NCI-H2196 (cell line): Measurements from ENCODE around the gene PRSS16.
"Not testable (repeated sequence)": the region's sequence is repeated elsewhere in the genome, so short reads cannot be mapped to it uniquely, and the experiment has no call there.

ENCODE experiments used
- DNase-seq: peaks from one replicate; lab custom pipeline; 2025; ENCODE audit not compliant: unreplicated experiment; lab: John Stamatoyannopoulos, UW

PRSS16 gene

DNA sequence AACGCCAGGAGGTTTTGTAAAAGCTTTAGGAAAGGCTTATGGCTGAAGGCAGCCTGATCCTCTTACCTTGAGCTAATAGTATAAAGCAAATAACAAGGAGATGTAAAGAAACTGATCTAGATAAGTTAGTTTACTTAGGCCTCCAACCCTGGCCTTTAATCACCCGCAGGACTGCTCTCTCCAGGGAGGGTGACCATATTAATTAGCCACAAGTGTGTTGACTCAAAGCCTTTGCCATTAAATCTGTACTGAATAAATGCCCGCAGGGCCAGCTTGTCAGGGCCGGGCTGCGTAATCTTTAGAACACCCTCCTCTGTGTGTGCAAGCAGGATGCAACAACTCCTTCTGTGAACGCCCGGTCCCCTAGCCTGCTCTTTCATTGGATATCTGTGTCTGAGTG is 6.1 kb upstream of the PRSS16 start:
- DNase-seq: no peak

DNA sequence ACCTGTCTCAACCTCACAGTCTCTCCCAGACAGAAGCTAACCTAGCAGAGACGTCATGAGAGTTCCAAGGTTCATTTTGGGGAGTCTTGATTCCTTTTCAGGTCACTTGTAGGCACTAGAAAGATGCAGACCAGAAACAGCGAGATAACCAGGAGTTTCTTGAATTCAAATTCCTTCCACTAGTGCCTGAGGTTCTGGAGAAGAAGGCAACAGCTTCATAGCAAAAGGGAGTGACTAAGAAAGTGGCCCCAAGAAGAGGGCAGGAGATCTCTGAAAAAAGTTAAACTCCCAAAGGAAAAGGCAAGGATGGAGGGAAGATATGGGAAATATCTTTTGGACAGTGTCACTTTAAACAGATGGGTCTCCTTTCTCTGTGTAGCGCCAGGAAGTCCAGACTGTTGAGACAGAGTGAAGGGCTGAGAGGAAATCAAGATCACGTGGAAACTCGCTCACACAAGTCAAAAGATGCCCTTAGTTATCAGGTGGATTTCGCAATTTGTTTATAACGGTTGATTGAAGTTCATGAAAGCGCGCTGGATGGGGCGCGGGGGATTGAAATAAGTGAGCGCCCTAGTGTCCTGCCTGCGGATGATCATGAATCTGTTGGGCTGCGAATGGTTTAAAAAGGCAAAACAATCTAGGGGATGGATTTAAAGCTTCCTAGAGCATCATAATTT is 4.8 kb upstream of the PRSS16 start:
- DNase-seq: no peak

DNA sequence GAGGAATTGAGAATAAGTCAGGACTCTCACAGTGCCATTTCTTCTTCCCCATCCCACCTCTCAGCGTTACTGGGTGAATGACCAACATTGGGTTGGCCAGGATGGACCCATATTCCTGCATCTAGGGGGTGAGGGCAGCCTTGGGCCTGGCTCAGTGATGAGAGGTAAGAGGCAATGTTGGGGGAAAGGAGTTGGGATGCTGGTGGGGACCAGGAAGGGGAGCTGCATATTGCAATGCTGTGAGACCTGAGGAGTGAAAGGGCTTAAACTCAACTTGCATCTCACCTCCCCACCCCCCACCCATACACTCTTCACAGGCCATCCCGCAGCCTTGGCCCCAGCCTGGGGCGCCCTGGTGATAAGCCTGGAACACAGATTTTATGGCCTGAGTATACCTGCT is 1.3 kb downstream of the PRSS16 start:
- no peak for DNase-seq

DNA sequence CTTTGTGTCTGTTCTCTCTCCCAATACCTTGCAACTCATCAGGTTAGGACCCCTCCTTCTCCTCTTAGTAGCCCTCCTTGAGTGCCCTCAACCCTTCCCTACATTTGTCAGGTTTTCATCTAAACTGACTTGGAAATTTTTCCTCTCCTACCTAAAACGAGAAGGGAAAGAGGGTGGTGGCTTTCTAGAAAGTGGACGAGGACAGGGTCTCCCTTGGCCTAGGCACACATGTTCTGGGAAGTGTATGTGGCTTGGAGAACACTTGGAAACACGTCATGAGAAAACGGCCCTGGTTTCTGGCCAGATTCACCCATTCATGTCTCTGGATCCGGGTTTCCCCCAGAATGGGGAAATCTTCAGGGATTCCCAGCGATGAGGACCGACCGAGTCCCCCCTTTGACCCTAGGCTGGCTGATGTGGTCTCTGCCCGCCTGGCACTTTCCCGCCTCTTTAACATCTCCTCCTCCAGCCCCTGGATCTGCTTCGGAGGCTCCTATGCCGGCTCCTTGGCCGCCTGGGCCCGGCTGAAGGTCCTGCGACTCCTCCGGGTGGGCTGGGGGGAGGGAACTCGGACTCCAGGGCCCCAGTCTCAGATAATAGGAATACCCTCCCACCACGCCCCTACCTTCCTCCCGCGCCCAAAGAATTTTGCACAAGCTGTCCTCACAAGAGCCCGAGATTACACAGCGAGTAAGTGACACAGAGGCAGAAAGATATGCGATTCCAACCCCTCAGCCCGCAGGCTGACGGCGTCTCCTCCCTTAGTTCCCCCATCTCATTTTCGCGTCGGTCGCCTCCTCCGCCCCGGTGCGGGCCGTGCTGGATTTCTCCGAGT is 3.0 kb downstream of the PRSS16 start:
- DNase-seq: no peak

DNA sequence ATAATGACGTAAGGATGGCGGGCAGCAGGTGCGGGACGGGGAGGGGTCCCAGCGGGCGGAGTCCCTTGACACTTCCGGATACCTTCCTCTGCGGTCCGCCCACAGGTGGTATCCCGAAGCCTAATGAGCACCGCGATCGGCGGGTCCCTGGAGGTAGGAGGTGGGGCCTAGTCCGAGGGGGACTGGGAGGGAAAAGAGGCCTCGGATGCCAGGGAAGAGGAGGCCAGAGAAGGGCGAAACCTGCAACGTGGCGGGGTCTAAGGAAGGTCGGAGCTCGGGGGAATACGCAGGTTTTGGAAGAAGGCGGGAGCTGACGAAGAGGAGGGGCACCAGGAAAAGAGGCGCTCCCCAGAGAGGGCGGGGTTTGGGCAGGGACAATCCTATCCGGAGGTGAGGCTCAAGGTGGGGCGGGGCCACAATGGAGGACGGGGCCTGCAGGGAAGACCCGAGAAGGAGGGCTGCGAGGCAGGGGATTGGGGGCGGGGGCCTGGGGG is 3.7 kb downstream of the PRSS16 start:
- peak; percentile 90 for DNase-seq

DNA sequence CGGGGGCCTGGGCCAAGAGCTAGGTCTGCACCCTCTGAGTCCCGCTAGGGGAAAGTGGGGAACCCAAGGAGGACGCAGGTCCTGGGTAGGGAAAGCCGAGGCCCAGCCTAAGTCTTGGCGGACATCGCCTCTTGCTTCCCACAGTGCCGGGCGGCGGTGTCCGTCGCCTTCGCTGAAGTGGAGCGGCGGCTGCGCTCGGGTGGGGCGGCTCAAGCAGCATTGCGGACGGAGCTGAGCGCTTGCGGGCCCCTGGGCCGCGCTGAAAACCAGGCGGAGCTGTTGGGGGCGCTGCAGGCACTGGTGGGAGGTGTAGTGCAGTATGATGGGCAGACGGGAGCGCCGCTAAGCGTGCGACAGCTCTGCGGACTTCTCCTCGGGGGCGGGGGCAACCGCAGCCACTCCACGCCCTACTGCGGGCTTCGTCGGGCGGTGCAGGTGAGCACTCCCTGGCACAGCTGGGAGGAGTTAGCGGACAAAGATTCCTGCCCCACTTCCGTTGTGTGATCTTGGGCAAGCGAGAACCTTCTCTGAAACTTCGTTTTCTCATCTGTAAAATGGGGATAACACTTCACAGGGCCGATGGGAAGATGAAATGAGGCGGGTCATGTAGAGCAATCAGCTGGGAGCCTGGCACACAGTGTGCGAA is 4.2 kb downstream of the PRSS16 start:
- DNase-seq: peak; percentile 90

DNA sequence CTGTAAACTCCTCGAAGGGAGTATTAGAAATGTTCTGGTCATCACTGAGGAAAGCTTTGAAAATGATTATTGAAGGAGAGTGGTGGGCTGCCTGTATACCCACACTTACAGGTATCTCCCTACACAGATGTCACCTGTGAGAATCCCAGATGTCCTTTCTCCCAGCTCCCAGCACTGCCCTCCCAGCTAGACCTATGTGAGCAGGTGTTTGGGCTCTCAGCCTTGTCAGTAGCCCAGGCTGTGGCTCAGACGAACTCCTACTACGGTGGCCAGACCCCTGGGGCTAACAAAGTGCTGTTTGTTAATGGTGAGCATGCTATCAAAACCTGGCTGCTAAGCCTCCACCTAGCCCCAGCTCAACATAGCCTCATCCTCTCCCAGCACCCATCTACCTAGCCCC is 7.1 kb downstream of the PRSS16 start:
- no peak for DNase-seq

DNA sequence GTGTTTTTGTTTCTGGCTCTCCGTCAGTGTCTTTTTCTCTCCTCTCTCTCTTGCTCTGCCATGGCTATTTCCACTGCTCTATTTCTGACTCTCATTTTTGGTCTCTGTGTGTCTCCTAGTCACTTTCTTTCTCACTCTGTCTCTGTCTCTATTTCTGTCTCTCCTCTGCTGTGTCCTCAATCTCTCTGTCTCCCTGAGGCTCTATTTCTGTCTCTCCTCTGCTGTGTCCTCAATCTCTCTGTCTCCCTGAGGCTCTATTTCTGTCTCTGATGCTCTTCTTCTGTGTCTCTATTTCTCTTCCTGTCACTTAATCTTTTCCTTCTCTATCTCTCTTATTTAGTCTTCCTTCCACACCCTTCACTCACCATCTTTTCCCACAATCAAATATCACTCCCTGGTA is 8.4 kb downstream of the PRSS16 start:
- DNase-seq: no peak

DNA sequence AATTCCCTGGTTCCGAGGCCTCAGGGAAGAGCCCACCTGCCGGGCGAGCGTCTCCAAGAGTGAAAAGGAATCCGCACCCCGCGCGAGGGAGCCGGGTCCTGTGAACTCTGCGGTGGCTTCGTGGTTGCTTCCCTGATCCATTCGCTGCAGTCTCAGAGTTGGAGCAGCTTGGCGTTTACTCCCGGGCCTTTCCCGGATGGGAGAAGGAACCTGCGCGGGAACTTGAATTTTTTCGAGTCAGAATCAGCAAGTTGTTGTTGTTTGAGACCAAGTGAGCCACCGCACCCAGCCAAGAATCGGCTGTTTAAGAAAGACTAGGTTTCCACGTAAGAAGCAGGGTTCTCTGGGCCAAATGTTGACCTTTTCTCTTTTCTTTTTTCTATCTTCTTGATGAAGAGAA is 12.9 kb downstream of the PRSS16 start:
- no peak for DNase-seq

DNA sequence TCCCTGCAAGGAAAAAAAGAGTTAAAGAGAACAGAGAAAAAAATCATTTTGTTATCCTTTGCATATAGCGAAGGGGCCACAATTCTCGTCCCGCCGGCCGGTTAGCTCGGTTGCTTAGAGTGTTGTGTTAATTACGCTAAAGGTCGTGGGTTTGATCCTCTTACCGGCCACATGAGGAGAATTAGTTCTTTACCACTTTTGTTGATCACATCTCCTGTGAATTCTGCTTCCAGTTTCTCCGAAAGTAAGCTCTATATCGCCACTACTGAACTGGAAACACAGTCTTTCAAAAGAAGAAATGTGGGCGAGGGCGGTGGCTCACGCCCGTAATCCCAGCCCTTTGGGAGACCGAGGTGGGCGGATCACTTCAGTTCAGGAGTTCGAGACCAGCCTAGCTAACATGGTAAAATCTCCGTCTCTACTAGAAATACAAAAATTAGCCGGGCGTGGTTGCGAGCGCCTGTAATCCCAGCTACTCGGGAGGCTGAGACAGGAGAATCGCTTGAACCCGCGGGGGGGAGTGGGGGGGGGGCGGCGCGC is 13.4 kb downstream of the PRSS16 start:
- no peak for DNase-seq

DNA sequence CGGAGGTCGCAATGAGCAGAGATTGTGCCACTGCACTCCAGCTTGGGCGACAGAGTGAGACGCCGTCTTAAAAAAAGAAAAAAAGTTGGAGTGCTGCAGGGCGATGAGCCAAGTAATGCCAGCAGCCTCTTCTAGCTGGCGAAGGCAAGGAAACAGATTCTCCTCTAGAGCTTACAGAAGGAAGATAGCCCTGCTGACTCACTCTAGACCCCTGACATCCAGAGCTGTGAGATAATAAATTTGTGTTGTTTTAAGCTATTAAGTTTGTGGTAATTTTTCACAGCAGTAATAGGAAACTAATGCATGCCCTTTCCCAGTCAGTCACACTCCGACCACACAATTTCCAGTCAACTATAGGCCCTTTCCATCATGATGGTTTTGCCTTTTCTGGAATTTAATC is 16.4 kb downstream of the PRSS16 start:
- no peak for DNase-seq

DNA sequence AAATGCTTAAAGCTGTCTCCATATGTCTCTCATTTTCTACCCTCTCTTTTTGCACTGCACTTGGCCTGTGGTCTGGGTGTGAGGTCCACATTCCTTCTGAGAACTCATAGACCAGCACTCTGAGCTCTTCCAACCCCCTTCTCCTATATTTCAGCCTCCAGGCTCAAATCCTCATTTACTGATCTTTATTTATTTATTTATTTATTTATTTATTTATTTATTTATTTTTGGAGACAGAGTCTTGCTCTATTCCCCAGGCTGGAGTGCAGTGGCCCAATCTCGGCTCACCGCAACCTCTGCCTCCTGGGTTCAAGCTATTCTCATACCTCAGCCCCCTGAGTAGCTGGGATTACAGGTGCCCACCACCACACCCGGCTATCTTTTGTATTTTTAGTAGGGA is 19.5 kb downstream of the PRSS16 start:
- not testable (repeated sequence) for DNase-seq

DNA sequence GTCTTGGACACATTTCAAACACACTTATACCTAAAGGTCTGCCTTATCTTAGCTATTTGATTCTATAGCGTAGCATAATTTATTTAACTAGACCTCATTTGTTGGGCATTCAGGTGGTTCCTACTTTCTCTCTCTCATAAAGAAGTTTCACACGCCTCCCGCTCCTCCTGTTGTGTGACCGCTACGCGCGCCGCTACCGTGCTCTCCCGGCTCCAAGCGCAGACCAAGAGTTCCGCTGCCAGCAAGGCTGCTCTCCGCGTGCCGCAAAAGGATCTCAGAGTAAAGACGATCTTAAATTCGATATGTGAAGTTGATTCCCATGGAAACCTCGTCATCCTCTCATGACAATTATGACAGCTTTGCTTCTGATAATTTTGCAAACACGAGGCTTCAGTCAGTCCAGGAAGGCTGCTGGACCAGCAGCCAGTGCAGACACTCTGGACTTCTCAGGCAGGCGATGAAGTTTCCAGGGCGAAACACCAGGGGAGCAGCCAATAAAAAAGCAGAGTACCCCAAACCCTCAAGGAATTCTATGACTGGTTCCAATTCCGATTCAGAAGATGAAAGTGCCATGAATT is 20.4 kb downstream of the PRSS16 start:
- no peak for DNase-seq

DNA sequence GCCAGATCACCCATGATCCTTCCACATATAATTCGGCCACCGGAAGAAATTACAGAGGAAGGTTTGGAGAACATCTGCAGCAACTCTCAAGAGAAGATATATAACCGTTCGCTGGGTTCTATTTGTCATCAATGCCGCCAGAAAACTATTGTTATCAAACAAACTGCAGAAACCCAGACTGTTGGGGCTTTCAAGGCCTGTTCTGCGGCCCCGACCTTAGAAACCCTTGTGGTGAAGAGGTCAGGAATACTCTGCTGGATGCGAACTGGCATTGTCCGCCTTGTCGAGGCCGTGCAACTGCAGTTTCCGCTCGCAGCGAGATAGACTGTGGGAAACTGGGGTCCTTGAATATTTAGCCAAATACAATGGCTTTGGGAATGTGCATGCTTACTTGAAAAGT is 21.3 kb downstream of the PRSS16 start:
- no peak for DNase-seq

DNA sequence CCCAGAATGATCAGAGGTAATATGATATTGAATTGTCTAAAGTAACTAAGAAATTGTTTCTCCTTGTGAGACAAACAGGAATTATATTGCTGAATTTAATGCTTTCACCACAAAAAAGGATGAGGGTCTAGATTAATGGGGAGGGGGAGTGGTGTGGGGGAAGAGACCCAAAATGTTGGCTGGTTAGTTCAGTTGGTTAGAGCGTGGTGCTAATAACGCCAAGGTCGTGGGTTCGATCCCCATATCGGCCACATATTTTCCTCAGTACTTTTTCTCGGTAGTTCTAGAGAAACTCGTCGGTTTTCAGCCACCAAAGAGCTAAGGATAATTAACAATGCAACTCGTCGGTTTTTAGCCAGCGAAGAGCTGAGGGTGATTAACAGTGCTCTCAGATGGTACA is 26.3 kb downstream of the PRSS16 start:
- no peak for DNase-seq

DNA sequence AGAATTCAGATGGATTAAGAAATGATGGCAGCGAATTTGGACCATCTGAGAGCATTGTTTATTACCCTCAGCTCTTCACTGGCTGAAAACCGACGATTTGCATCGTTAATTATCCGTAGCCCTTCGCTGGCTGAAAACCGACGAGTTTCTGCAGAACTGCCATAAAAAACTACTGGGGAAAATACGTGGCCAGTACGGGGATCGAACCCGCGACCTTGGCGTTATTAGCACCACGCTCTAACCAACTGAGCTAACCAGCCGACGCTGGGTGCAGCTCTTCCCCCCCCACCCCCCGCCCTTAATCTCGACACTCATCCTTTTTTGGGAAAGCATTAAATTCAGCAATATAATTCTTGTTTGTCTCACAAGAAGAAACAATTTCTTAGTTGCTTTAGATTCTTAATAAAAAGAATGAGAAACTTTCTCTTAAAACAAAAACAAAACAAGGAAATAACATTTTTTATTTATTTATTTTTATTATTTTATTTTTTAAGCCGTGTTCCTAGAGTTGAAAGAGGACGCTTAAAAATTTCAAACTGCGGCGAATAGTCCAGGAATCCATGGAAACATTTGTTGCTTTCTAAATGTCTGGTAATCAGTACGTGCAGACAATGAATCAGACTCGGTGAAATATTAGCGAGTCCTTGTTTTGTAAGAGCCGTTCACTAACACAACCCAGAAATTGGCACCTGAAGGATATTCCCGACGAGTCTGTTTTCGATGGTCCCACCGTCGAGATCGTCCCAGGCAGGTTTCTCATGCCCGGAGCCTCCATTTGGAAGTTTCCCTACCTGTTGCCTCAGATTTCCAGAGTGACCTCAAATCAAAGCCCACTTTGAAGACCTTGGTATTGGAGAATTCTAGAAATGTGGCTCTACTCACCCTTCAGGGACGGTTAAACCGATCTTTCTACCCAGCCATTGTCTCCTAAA is 27.8 kb downstream of the PRSS16 start:
- no peak for DNase-seq

DNA sequence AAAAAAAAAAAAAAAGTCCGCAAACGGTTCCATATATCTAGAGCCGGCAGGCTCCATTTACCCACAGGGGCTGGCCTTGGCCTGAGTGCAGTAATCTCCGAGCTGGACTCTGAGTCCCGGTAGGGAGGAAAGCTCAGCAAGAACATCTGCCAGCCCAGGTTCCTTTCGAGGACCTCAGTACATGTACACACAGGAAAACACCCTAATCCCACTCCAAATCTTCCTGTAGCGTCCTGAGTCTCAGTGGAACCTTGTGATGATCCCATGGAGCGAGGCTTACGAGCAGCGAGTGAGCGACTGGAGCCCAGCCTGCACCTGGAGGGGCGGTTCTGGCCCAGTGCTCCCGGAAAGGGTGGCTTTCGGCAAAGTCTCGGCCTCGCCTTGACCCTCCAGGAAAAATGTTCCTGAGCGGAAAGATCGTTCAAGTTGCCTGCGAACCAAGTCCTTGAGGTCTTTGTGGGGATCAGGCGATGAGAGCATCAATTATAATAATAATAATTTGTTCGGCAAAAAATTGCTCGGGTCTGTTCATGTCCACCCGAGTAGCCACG is 32.1 kb downstream of the PRSS16 start:
- DNase-seq: no peak

DNA sequence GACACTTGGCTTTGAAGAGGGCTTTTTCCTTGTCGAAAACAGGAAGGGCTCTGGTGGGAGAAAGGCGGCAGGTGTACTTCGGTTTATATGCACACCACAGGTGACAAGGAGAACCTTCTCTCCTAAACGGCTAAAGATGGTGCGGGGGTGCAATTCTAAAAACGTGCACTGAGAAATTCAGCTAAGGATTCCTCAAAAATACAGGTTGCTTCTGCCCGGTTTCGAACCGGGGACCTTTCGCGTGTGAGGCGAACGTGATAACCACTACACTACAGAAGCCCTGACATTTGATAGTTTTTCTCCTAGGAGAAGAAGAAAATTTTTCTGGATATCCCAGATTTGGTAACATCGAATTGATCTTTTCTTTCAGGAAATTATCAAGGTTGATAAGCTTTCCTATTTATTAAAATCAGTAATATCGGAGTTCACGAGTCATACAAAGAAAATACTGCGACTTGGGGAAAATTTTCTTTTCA is 32.6 kb downstream of the PRSS16 start:
- DNase-seq: no peak

DNA sequence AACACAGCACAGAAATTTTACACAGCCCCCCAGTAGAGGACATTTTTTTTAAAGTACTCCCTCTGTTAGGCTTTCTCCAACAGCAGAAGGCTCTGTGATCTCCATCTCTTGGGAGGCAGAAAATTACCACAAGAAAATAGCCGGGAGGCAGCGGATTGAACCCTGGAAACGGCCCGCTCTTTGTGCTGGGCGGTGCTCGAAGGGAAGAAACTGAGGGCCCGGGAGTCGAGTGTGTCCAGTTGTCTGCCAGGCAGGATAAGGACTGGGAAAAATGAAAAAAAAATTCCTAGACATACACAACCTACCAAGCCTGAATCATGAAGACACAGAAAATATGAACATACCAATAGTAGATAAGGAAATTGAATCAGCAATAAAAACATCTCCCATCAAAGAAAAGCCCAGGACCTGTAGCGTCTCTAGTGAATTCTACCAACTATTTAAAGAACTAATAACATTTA is 33.1 kb downstream of the PRSS16 start:
- DNase-seq: no peak

DNA sequence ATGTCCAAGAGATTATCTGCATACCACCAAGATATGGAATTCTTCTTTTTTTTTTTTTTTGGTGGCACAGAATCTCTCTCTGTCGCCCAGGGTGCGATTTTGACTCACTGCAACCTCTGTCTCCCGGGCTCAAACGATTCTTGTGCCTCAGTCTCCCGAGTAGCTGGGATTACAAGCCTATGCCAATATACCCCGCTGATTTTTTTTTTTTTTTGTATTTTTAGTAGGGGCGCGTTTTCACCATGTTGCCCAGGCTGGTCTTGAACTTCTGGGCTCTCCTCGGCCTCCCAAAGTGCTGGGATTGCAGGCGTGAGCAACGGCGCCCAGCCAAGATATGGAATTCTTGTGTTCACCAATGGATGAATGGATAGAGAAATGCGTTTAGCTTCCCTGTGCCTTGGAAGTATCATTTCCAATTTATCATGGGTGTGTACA is 33.6 kb downstream of the PRSS16 start:
- DNase-seq: no peak
